HUDEP-2 (cell line): ENCODE data around the gene SYTL4.
"Not testable (repeated sequence)": the region's sequence is repeated elsewhere in the genome, so short reads cannot be mapped to it uniquely, and the experiment has no call there.

Source experiments
- DNase-seq, 76 experiments: peaks; one replicate each; lab custom pipeline; 2025; ENCODE audit not compliant: unreplicated experiment in 76 of 76; lab: John Stamatoyannopoulos, UW

SYTL4 gene

GRCh38 chrX:100731441-100732281 lies at the start of gene SYTL4:
Gene SYTL4 (minus strand): TSS chrX:100732121. CDS start chrX:100702037, 30,084 bp downstream.
- DNase-seq, result peak in 41 of 76 experiments; percentile 0 to 35 (median 7)

- DNase-seq, result not testable (repeated sequence)
Observed at GRCh38 chrX:100769439-100769838, 37.5 kb upstream of the SYTL4 start.

GRCh38 chrX:100768679-100769338 lies 36.9 kb upstream of the SYTL4 start:
- DNase-seq, result peak in 70 of 76 experiments; percentile 0 to 81 (median 54)

- no peak for DNase-seq
Observed at GRCh38 chrX:100750883-100751282, 19.0 kb upstream of the SYTL4 start.

DNA sequence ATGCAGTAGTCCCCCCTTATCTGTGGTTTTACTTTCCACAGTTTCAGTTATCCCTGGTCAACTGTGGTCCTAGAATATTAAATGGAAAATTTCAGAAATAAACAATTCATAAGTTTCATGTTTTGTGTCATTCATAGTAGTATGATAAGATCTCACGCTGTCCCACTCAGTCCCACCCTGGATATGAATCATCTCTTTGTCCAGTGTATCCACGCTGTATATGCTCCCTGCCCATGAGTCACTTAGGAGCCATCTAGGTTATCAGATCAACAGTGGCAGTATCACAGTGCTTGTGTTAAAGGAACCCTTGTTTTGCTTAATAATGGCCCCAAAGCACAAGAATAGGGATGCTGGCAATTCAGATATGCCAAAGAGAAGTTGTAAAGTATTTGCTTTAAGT lies 16.2 kb upstream of the SYTL4 start:
- peak in 41 of 76 experiments; percentile 0 to 54 (median 9) for DNase-seq

GRCh38 chrX:100747703-100748102 lies 15.8 kb upstream of the SYTL4 start:
- no peak for DNase-seq

- no peak for DNase-seq
Observed at GRCh38 chrX:100747090-100747489, 15.2 kb upstream of the SYTL4 start.

DNA sequence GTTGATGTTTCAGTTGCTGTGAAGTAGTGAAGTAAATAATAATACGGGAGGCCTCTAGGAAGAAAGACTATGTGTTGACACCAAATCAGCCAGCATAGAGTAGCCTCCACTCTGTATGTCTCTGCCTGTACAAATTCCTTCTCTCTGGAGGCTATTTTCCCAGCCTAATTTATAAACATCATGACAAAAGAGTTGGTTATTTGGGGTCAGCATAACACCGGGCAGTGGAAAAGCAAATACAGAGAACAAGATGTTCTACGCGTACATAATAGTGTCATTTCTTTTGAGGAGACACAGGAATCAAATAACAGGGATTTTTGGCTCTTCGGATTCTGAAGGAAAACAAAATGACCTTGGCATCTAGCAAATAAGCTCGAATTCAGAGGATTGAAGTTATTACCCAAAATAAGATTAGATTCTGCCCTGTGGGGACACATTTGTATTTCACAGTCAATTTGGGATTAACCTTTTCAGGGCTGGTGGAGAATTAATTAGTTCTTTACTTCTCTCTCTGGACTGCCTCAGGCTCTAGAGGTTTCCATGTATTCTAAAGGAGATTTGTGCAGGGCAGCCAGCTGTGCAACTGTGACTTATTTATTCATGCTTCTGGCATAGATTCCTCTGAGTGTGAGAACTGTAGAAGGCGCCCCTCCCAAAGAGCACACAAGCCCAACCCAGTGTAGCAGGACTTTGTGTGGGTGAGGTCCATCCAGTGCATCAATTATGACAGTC lies 14.1 kb upstream of the SYTL4 start:
- peak in 15 of 76 experiments; percentile 0 to 26 (median 2) for DNase-seq

- DNase-seq, result no peak
Observed at GRCh38 chrX:100745205-100745604, 13.3 kb upstream of the SYTL4 start.

DNA sequence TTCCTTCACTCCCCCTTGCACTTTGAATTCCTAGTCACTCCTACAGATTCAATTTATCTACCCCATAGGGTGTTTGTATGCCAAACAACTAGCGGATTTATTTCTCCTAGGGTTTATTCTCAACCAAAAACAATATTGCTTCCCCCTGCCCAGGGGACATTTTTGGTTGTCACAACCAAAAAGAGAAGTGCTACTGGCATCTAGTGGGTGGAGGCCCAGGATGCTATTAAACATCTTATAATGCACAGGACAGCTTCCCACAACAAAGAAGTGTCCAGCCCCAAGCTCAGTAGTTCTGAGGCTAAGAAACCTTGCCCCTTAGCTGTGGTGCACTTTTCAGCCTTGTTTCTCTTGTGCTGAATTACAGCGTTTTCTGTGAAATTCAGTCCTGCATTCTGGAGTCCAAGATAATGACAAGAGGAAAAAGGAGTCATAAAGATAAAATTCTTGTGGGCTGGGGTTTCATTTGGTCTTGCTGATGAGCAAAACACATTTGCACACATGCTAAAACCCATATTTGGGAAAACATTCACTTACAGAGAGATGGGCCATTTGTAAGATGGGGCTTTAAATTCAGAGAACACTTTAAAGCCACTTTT lies 11.2 kb upstream of the SYTL4 start:
- peak in 57 of 76 experiments; percentile 0 to 76 (median 24) for DNase-seq

- not testable (repeated sequence) for DNase-seq
Observed at GRCh38 chrX:100724006-100724405, 7.9 kb downstream of the SYTL4 start.

- no peak for DNase-seq
Observed at GRCh38 chrX:100721328-100721727, 10.6 kb downstream of the SYTL4 start.

GRCh38 chrX:100720301-100720700 lies 11.6 kb downstream of the SYTL4 start:
- no peak for DNase-seq

GRCh38 chrX:100719139-100719538 lies 12.8 kb downstream of the SYTL4 start:
- DNase-seq, result no peak

DNA sequence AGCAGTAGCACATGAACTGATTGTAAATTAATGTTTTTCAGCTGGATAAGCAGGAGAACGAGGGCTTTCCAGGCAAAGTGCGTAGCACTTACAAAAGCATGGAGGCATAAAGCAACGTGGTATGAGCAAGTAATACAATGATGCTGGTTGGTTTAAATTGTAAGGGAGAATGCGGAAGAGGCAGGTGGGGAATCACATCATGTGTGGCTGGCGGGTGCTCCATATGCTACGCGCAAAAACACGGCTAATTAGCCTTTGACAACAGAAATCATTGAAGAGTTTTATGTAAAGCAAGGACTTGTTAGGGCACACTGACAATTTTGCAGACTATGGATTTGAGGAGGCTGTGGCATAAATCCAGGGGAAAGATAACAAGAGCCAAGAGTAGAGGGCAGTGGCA lies 14.6 kb downstream of the SYTL4 start:
- no peak for DNase-seq

DNA sequence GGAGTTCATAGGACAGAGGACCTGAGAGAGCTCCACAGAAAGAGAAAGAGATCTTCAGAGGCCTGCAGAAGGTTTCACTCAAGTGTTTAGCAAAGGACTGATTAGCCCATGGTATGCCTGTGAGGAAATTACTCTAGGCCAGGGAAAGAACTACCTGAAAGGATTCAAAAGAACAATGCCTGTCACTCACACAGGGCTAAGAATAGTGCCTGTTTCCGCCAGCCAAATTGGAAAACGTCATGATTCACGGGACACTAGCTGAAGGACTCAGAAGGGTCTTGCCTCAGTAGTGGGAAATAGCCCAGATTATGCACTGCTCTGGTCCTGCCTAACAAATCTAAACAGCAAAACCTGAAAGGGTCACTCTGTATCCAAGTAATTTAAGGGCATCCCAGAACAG lies 21.1 kb downstream of the SYTL4 start:
- DNase-seq, result no peak

DNA sequence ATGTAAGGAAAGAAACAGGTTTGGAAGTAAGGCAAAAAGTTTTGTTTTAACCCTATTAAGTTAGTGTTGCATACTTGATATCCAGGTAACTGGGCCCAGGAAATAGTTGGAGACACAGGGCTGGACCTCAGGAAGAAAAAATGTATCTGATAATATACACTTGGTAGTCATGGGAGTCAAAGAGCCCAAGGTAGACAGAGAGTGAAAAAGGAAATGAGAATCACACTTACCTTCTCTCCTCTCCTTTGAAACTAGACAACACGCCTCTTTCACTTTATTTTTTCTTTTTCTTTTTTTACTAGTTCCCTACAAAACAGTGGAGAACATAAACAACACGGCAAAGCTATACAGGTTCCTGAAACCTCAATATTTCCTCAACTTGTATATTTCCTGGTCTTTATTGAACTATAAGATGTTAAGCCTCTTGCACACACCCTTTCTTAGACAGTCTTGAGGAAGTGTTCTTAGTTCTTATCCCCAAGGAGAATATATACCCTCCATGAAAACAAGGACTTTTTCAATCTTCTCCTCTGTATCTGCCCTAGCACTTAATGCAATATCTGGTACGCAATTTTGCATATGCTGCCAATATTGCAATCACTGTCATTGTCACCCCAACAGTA lies 27.2 kb downstream of the SYTL4 start:
- no peak for DNase-seq

- no peak for DNase-seq
Observed at GRCh38 chrX:100700809-100701208, 31.1 kb downstream of the SYTL4 start.

DNA sequence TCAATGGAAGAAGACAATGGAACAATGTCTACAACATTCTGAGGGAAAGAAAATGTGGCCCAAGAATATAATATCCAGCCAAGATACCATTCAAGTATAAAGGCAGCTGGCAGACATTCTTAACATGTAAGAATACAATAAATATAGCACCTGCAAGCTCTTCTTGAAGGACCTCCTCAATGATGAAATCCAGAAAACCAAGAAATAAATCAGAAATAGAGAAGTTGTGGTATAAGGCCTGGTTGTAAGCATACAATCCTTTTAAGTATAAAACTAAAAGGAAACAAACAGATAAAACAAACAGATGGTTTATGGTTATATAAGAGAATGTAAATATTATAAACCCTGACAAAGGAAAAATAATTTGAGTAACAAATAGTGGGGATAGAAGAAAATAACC lies 33.4 kb downstream of the SYTL4 start:
- DNase-seq, result no peak

- DNase-seq, result no peak
Observed at GRCh38 chrX:100696699-100697351, 35.1 kb downstream of the SYTL4 start.
